K562 (cell line): ENCODE measurements around the gene IQSEC3. TPM values are rescaled to one million over a fixed set of nuclear protein-coding genes. Genes with fewer than 3 reads are reported as not detected.

Source experiments
- FOXK1 ChIP-seq: sonication (generic); formaldehyde crosslinking; IDR thresholded peaks from 2 replicates; pipeline ENCODE4 v1.8.0; 2022; ENCODE audit warnings: missing genetic modification reagents, mild to moderate bottlenecking, borderline replicate concordance
- TOE1 ChIP-seq, 2 experiments: fragments of 450-650 bp in 1 of 2; sonication (generic) in 1 of 2; formaldehyde crosslinking in 1 of 2; IDR thresholded peaks; 2 replicates each; pipeline versions ENCODE4 v1.7.1 to v1.8.0; 2016 to 2022; ENCODE audit warnings: borderline replicate concordance in 2 of 2, mild to moderate bottlenecking in 2 of 2, antibody characterized with exemption in 1 of 2, inconsistent platforms in 1 of 2, low read depth in 1 of 2, missing genetic modification reagents in 1 of 2, moderate library complexity in 1 of 2
- ZNF407 ChIP-seq: fragments of 450-650 bp; IDR thresholded peaks from 2 replicates; pipeline ENCODE4 v1.6.1; 2016; ENCODE audit warnings: low read depth
- polyA plus RNA-seq, 8 experiments: library from polyadenylated mRNA; depleted of rRNA in 4 of 8; stranded (reverse) in 5 of 8; unstranded in 3 of 8; fragments of >200 nt; fragmentation: Nextera tagmentation in 2 of 8; fragmentation: Illumina TruSeq in 1 of 8; extraction: Ambion mirVana in 2 of 8; extraction: Trizol in 1 of 8; gene quantifications; 2 replicates each; pipeline versions ENCODE4 v1.2.1 to v1.2.3, GENCODE V29; 2011 to 2014; ENCODE audit warnings: inconsistent platforms in 1 of 8, missing spikeins in 1 of 8
- total RNA-seq, 7 experiments: library from RNA; depleted of rRNA in 6 of 7; stranded (reverse); fragments of >200 nt in 6 of 7; fragmentation: Illumina TruSeq in 2 of 7; extraction: Trizol in 2 of 7; gene quantifications; 2 replicates each; pipeline versions ENCODE4 v1.2.1 to v1.2.3, GENCODE V29; 2011 to 2021; ENCODE audit warnings: low replicate concordance in 1 of 7

Gene IQSEC3
- total and polyA plus RNA-seq, 9 of the 15 experiments (the other 6 are each of a cell fraction or from before 2014, with no cell fraction given) = under 0.01 to 0.25 (median 0.08) TPM; not detected in 3

DNA sequence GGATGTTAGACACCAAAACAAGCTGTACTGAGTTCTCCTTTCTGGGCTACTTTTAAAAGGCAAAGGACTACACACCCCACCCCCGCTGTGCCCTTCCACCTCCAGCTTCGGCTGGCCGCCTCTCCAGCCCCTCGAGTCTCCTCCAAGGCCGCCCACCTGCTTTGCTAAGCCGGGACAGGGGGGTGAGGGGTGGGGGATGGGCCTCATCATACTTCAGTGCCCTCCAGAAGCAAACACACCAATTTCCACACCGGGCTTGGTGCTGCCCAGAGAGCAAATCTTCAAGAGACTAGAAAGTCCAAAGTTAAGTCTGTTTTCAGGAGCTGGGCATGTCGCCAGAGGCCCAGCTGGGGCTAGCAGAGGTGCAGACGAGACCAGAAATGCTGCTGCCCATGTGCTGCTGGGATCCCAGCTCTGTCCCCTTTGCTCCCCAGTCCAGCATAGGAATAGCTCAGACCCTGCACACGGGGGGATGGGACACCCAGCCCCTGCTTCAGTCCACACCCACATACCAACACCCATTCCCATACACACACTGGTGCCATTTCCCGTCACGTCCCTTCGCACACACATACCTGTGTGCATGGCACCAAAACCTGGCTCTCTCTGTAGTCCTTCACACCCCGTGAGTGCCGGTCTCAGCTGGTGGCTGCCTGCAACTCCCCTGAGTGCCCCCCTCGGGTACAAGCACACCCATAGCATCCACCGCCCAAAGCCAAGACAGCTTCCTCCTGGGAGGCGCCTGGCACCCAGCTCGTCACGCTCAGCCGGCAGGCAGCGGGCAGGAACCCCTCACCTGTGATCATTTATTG is 146.4 kb downstream of the IQSEC3 start (continued):
- TF ChIP-seq ZNF407 (no peak), TOE1 (IDR thresholded peaks at IDR 0.05; ENCODE audit: borderline replicate concordance) (no peak), TOE1 (CRISPR knock-in tag; IDR thresholded peaks at IDR 0.05; ENCODE audit: borderline replicate concordance, low read depth) (no peak), FOXK1 (CRISPR knock-in tag) (no peak)
